MCF 10A (cell line): Measurements from ENCODE around the gene CELA3B. TPM values are rescaled to one million over a fixed set of nuclear protein-coding genes. Genes with fewer than 3 reads are reported as not detected.
"Not testable (repeated sequence)": the region's sequence is repeated elsewhere in the genome, so short reads cannot be mapped to it uniquely, and the experiment has no call there.

Experiments
- BruUV-seq: library from RNA; stranded (reverse); fragments of 400-500 nt; replicated peaks from 2 replicates; lab custom pipeline; 2021; lab: Mats Ljungman, UMichigan
- CTCF ChIA-PET: fragments of 300-600 bp; sonication (Branson Sonifier 250); formaldehyde crosslinking; extraction: SDS; loops from one replicate; lab custom pipeline; 2021; ENCODE audit warnings: antibody characterized with exemption, inconsistent platforms; lab: Yijun Ruan, JAX
- POLR2A ChIA-PET: fragments of 300-600, 350-650 bp; sonication (Branson Sonifier 250); formaldehyde crosslinking; extraction: SDS; loops from one replicate; lab custom pipeline; 2020; ENCODE audit warnings: antibody characterized with exemption, inconsistent platforms; lab: Yijun Ruan, JAX
- DNase-seq: peaks from one replicate; pipeline ENCODE4 v3.0.0-alpha.2; 2018; ENCODE audit not compliant: unreplicated experiment
- H3K27ac Mint-ChIP-seq: one replicate; pipeline ENCODE4 v1.8.0; 2022; ENCODE audit warnings: mild to moderate bottlenecking, low read depth, mixed read lengths; ENCODE audit not compliant: unreplicated experiment
- H3K27me3 Mint-ChIP-seq: one replicate; pipeline ENCODE4 v1.8.0; 2022; ENCODE audit warnings: mixed read lengths; ENCODE audit not compliant: insufficient read depth, unreplicated experiment
- H3K36me3 Mint-ChIP-seq: one replicate; pipeline ENCODE4 v1.8.0; 2022; ENCODE audit warnings: mild to moderate bottlenecking, moderate library complexity, mixed read lengths; ENCODE audit not compliant: insufficient read depth, unreplicated experiment
- H3K4me1 Mint-ChIP-seq: one replicate; pipeline ENCODE4 v1.8.0; 2022; ENCODE audit warnings: mixed read lengths; ENCODE audit not compliant: insufficient read depth, unreplicated experiment
- H3K4me3 Mint-ChIP-seq: one replicate; pipeline ENCODE4 v1.8.0; 2022; ENCODE audit warnings: mild to moderate bottlenecking, moderate library complexity, mixed read lengths; ENCODE audit not compliant: unreplicated experiment
- H3K9me3 Mint-ChIP-seq: one replicate; pipeline ENCODE4 v1.8.0; 2022; ENCODE audit warnings: mixed read lengths; ENCODE audit not compliant: unreplicated experiment
- CTCF ChIP-seq: fragments of 200-600 bp; IDR thresholded peaks from one replicate; pipeline ENCODE4 v1.8.0; 2022; ENCODE audit warnings: antibody characterized with exemption, mild to moderate bottlenecking; ENCODE audit not compliant: unreplicated experiment
- intact Hi-C: fragments of 100-400 bp; cut with micrococcal nuclease; formaldehyde crosslinking; loops from 2 replicates; pipeline ENCODE4 v1.14.1; 2022
- total RNA-seq: library from RNA; stranded (reverse); gene quantifications from 2 replicates; pipeline ENCODE4 v1.2.3, GENCODE V29; 2022

CELA3B gene
- total RNA-seq, 1 experiment from 2014 or later = not detected

- intact Hi-C loops = no loop called here
- BruUV-seq = no TSS peak
- TF ChIP-seq CTCF = no peak
- CTCF ChIA-PET = interaction anchor here (0.7 kb wide), 1 partner anchor 819 kb away, joined by 3 read pairs; no protein-coding TSS in a partner anchor
- Mint-ChIP-seq H3K4me1 (peaks cover 7% of the 10 kb centered on the region), H3K9me3 (no peaks in the 10 kb centered on the region), H3K36me3 (peaks cover 7% of the 10 kb centered on the region), H3K27ac (no peak overlapping the region), H3K27me3 (no peaks in the 10 kb centered on the region), H3K4me3 (no peak overlapping the region)
- POLR2A ChIA-PET = interaction anchor here (1.0 kb wide), 1 partner anchor 9 kb away, joined by 3 read pairs; no protein-coding TSS in a partner anchor
- no peak for DNase-seq
These were observed 53.2 kb downstream of the CELA3B start for GRCh38 chr1:22030057-22030456.

- ChIA-PET CTCF (interaction anchor here (0.6 to 1.2 kb wide), 3 partner anchors 20 to 1036 kb away, joined by 3 to 5 read pairs (median 3); no protein-coding TSS in a partner anchor), POLR2A (interaction anchor here (1.0 kb wide), 1 partner anchor 8 kb away, joined by 3 read pairs; no protein-coding TSS in a partner anchor)
- Mint-ChIP-seq H3K9me3 (no peaks in the 10 kb centered on the region), H3K4me3 (no peak overlapping the region), H3K4me1 (peaks cover 7% of the 10 kb centered on the region), H3K27ac (no peak overlapping the region), H3K27me3 (no peaks in the 10 kb centered on the region), H3K36me3 (peaks cover 7% of the 10 kb centered on the region)
- no peak for TF ChIP-seq CTCF
- DNase-seq = no peak
- intact Hi-C loops = no loop called here
- BruUV-seq = no TSS peak
These were observed 53.7 kb downstream of the CELA3B start for GRCh38 chr1:22030473-22030872.

- Mint-ChIP-seq H3K4me1 (no peaks in the 10 kb centered on the region), H3K27ac (no peak overlapping the region), H3K36me3 (peaks cover 7% of the 10 kb centered on the region), H3K4me3 (no peak overlapping the region), H3K9me3 (no peaks in the 10 kb centered on the region), H3K27me3 (no peaks in the 10 kb centered on the region)
- ChIA-PET CTCF (interaction anchor here (0.6 to 1.2 kb wide), 3 partner anchors 19 to 1673 kb away, joined by 3 to 5 read pairs (median 3); no protein-coding TSS in a partner anchor), POLR2A (interaction anchor here (0.6 kb wide), 1 partner anchor 576 kb away, joined by 3 read pairs; no protein-coding TSS in a partner anchor)
- no peak for TF ChIP-seq CTCF
- intact Hi-C loops = no loop called here
- no TSS peak for BruUV-seq
- DNase-seq = no peak
These were observed 54.6 kb downstream of the CELA3B start for GRCh38 chr1:22031214-22031962.

GRCh38 chr1:22034834-22035233 is 58.0 kb downstream of the CELA3B start:
- H3K9me3 Mint-ChIP-seq, DNase-seq, H3K27me3 Mint-ChIP-seq, BruUV-seq, CTCF ChIA-PET, H3K36me3 Mint-ChIP-seq, H3K4me3 Mint-ChIP-seq, H3K4me1 Mint-ChIP-seq, intact Hi-C loops, H3K27ac Mint-ChIP-seq: not testable (repeated sequence)
- POLR2A ChIA-PET = interaction anchor here (1.2 kb wide), 1 partner anchor 10 kb away, joined by 3 read pairs; no protein-coding TSS in a partner anchor
